Measurements from ENCODE around the gene LGI1.

DNA sequence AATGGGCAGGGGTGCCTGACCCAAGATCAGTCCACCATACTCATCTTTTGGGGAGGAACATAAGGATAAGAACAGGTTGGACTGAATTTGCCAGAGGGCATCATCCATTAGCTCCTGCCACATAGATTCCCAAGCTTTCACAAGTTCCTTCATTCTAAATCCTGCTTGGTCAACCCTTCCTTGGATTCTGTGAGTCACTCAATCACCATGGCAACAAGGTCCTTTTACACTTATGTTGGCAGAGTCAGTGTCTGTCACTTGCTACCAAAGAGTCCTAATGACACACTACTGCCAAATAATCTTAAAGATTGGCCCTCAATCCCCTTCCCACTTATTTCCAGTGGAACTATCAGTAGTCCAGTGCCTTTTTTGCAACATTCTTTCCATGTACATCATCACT is 5.0 kb upstream of the LGI1 start:
- no peak for TF ChIP-seq POLR2A (IDR thresholded peaks at IDR 0.05)
- TF ChIP-seq, protein P1, sequence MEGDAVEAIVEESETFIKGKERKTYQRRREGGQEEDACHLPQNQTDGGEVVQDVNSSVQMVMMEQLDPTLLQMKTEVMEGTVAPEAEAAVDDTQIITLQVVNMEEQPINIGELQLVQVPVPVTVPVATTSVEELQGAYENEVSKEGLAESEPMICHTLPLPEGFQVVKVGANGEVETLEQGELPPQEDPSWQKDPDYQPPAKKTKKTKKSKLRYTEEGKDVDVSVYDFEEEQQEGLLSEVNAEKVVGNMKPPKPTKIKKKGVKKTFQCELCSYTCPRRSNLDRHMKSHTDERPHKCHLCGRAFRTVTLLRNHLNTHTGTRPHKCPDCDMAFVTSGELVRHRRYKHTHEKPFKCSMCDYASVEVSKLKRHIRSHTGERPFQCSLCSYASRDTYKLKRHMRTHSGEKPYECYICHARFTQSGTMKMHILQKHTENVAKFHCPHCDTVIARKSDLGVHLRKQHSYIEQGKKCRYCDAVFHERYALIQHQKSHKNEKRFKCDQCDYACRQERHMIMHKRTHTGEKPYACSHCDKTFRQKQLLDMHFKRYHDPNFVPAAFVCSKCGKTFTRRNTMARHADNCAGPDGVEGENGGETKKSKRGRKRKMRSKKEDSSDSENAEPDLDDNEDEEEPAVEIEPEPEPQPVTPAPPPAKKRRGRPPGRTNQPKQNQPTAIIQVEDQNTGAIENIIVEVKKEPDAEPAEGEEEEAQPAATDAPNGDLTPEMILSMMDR (IDR thresholded peaks at IDR 0.05 in 8 of 11, conservative IDR thresholded peaks at IDR 0.05 in 3 of 11), result no peak
